ENCODE measurements around the gene PIGP. TPM values are rescaled to one million over a fixed set of nuclear protein-coding genes. Genes with fewer than 3 reads are reported as not detected.

The PIGP gene
- total and polyA plus RNA-seq, 9 of the 15 experiments (the other 6 are each of a cell fraction or from before 2014, with no cell fraction given), result 18.3 to 122 (median 35.6) TPM

DNA sequence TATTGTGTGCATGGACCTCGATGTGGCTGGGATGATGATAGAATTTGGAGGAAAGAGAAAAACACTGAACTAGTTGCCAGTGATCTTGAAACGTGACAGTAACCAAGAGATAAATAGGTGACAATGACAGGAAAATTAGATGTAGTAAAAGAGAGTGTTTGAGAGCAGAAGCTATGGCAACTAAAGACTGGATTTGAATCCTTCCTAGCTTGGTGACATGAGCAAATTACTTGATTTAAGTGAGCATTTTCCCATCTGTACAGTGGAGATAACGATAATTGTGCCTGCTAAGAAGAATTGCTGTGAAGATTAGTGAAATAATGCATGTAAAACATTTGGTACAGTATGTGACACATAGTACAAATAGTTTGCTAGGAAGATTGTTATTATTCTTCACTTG is 12.9 kb upstream of the PIGP start (continued):
- TF ChIP-seq, protein P1, sequence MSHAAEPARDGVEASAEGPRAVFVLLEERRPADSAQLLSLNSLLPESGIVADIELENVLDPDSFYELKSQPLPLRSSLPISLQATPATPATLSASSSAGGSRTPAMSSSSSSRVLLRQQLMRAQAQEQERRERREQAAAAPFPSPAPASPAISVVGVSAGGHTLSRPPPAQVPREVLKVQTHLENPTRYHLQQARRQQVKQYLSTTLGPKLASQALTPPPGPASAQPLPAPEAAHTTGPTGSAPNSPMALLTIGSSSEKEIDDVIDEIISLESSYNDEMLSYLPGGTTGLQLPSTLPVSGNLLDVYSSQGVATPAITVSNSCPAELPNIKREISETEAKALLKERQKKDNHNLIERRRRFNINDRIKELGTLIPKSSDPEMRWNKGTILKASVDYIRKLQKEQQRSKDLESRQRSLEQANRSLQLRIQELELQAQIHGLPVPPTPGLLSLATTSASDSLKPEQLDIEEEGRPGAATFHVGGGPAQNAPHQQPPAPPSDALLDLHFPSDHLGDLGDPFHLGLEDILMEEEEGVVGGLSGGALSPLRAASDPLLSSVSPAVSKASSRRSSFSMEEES (CRISPR knock-in tag; IDR thresholded peaks at IDR 0.05), result no peak
- no peak for TF ChIP-seq THRAP3 (IDR thresholded peaks at IDR 0.05; ENCODE audit: borderline replicate concordance)
- no peak for TF ChIP-seq TAF1 (IDR thresholded peaks at IDR 0.05; ENCODE audit: control insufficient read depth, extremely low read depth, insufficient read depth, low read length, severe bottlenecking)
- no peak for TF ChIP-seq EGR1 (conservative IDR thresholded peaks at IDR 0.05)
- no peak for TF ChIP-seq ZFX (CRISPR knock-in tag; IDR thresholded peaks at IDR 0.05)
- no peak for TF ChIP-seq CBX8 (IDR thresholded peaks at IDR 0.05; ENCODE audit: borderline replicate concordance, extremely low read depth, low read depth, low read length, poor library complexity, severe bottlenecking)
- TF ChIP-seq, protein P2, sequence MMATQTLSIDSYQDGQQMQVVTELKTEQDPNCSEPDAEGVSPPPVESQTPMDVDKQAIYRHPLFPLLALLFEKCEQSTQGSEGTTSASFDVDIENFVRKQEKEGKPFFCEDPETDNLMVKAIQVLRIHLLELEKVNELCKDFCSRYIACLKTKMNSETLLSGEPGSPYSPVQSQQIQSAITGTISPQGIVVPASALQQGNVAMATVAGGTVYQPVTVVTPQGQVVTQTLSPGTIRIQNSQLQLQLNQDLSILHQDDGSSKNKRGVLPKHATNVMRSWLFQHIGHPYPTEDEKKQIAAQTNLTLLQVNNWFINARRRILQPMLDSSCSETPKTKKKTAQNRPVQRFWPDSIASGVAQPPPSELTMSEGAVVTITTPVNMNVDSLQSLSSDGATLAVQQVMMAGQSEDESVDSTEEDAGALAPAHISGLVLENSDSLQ (IDR thresholded peaks at IDR 0.05), result peak; percentile 80
- TF ChIP-seq, protein P3, sequence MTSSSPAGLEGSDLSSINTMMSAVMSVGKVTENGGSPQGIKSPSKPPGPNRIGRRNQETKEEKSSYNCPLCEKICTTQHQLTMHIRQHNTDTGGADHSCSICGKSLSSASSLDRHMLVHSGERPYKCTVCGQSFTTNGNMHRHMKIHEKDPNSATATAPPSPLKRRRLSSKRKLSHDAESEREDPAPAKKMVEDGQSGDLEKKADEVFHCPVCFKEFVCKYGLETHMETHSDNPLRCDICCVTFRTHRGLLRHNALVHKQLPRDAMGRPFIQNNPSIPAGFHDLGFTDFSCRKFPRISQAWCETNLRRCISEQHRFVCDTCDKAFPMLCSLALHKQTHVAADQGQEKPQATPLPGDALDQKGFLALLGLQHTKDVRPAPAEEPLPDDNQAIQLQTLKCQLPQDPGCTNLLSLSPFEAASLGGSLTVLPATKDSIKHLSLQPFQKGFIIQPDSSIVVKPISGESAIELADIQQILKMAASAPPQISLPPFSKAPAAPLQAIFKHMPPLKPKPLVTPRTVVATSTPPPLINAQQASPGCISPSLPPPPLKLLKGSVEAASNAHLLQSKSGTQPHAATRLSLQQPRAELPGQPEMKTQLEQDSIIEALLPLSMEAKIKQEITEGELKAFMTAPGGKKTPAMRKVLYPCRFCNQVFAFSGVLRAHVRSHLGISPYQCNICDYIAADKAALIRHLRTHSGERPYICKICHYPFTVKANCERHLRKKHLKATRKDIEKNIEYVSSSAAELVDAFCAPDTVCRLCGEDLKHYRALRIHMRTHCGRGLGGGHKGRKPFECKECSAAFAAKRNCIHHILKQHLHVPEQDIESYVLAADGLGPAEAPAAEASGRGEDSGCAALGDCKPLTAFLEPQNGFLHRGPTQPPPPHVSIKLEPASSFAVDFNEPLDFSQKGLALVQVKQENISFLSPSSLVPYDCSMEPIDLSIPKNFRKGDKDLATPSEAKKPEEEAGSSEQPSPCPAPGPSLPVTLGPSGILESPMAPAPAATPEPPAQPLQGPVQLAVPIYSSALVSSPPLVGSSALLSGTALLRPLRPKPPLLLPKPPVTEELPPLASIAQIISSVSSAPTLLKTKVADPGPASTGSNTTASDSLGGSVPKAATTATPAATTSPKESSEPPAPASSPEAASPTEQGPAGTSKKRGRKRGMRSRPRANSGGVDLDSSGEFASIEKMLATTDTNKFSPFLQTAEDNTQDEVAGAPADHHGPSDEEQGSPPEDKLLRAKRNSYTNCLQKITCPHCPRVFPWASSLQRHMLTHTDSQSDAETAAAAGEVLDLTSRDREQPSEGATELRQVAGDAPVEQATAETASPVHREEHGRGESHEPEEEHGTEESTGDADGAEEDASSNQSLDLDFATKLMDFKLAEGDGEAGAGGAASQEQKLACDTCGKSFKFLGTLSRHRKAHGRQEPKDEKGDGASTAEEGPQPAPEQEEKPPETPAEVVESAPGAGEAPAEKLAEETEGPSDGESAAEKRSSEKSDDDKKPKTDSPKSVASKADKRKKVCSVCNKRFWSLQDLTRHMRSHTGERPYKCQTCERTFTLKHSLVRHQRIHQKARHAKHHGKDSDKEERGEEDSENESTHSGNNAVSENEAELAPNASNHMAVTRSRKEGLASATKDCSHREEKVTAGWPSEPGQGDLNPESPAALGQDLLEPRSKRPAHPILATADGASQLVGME (CRISPR knock-in tag; IDR thresholded peaks at IDR 0.05), result no peak
- TF ChIP-seq ZNF175 (CRISPR knock-in tag; IDR thresholded peaks at IDR 0.05; ENCODE audit: low read depth), result no peak
- no peak for TF ChIP-seq SREBF2 (CRISPR knock-in tag; IDR thresholded peaks at IDR 0.05)
- no peak for TF ChIP-seq ZNF239 (CRISPR knock-in tag; IDR thresholded peaks at IDR 0.05)
- no peak for TF ChIP-seq FIP1L1 (IDR thresholded peaks at IDR 0.05; ENCODE audit: low read depth, low read length, poor library complexity, severe bottlenecking)
- TF ChIP-seq CAMTA2 (CRISPR knock-in tag; conservative IDR thresholded peaks at IDR 0.05), result no peak
- TF ChIP-seq RB1 (IDR thresholded peaks at IDR 0.05; ENCODE audit: low read depth), result no peak
- TF ChIP-seq, protein P4, sequence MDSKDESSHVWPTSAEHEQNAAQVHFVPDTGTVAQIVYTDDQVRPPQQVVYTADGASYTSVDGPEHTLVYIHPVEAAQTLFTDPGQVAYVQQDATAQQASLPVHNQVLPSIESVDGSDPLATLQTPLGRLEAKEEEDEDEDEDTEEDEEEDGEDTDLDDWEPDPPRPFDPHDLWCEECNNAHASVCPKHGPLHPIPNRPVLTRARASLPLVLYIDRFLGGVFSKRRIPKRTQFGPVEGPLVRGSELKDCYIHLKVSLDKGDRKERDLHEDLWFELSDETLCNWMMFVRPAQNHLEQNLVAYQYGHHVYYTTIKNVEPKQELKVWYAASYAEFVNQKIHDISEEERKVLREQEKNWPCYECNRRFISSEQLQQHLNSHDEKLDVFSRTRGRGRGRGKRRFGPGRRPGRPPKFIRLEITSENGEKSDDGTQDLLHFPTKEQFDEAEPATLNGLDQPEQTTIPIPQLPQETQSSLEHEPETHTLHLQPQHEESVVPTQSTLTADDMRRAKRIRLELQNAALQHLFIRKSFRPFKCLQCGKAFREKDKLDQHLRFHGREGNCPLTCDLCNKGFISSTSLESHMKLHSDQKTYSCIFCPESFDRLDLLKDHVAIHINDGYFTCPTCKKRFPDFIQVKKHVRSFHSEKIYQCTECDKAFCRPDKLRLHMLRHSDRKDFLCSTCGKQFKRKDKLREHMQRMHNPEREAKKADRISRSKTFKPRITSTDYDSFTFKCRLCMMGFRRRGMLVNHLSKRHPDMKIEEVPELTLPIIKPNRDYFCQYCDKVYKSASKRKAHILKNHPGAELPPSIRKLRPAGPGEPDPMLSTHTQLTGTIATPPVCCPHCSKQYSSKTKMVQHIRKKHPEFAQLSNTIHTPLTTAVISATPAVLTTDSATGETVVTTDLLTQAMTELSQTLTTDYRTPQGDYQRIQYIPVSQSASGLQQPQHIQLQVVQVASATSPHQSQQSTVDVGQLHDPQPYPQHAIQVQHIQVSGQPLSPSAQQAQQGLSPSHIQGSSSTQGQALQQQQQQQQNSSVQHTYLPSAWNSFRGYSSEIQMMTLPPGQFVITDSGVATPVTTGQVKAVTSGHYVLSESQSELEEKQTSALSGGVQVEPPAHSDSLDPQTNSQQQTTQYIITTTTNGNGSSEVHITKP (IDR thresholded peaks at IDR 0.05; ENCODE audit: partially characterized antibody), result no peak
- TF ChIP-seq TAL1 (IDR thresholded peaks at IDR 0.05), result peak; percentile 87
- no peak for TF ChIP-seq ELF1 (tag; IDR thresholded peaks at IDR 0.05)

All from K562 (cell line).